Fibroblast of lung (primary cell): Measurements from ENCODE around the gene TPBG.

Source experiments
- CTCF ChIP-seq, 2 donors: IDR thresholded peaks in 1 of 2; conservative IDR thresholded peaks in 1 of 2; 1 replicate in 1 of 2; 2 replicates in 1 of 2; pipeline ENCODE4 v1.5.1; 2011 to 2012; ENCODE audit warnings: low read length in 2 of 2, control low read depth in 1 of 2, inconsistent platforms in 1 of 2, low read depth in 1 of 2, mild to moderate bottlenecking in 1 of 2
- EZH2 ChIP-seq: IDR thresholded peaks from 2 replicates; pipeline ENCODE4 v1.5.1; 2012; ENCODE audit warnings: low read length, control low read depth, mild to moderate bottlenecking; ENCODE audit errors: missing control alignments

GRCh38 chr6:82408952-82409431 is 45.4 kb downstream of the TPBG start:
- TF ChIP-seq CTCF (conservative IDR thresholded peaks at IDR 0.05 in 1 of 2, IDR thresholded peaks at IDR 0.05 in 1 of 2; ENCODE audit: low read depth in 1 of 2, low read length in 2 of 2) = no peak
- no peak for TF ChIP-seq EZH2
